IMR-90 (cell line): ENCODE data around the gene HNRNPH2.

Experiments used
- MAFK ChIP-seq: IDR thresholded peaks from 2 replicates; pipeline ENCODE4 v1.6.1; 2012; ENCODE audit warnings: low read depth, low read length, improper control_type of control experiment
- NFE2L2 ChIP-seq: fragments of 150-350 bp; IDR thresholded peaks from 2 replicates; pipeline ENCODE4 v1.6.1; 2016; ENCODE audit warnings: low read depth, mild to moderate bottlenecking, low read length
- POLR2A ChIP-seq: IDR thresholded peaks from 2 replicates; pipeline ENCODE4 v1.6.1; 2012; ENCODE audit warnings: mild to moderate bottlenecking, low read depth, low read length
- RCOR1 ChIP-seq: IDR thresholded peaks from 2 replicates; pipeline ENCODE4 v1.6.1; 2012; ENCODE audit warnings: mild to moderate bottlenecking, low read length, improper control_type of control experiment; ENCODE audit not compliant: insufficient replicate concordance
- RFX5 ChIP-seq: IDR thresholded peaks from 2 replicates; pipeline ENCODE4 v1.8.0; 2012; ENCODE audit warnings: low read depth, mild to moderate bottlenecking, low read length, moderate library complexity
- TF ChIP-seq, protein P1 (sequence below): conservative IDR thresholded peaks from 2 replicates; pipeline ENCODE4 v1.5.1; 2012; ENCODE audit warnings: mild to moderate bottlenecking, low read depth, low read length, improper control_type of control experiment
- TF ChIP-seq, protein P2 (sequence below): fragments of 150-350 bp; IDR thresholded peaks from 2 replicates; pipeline ENCODE4 v1.6.1; 2016; ENCODE audit warnings: low read depth, mild to moderate bottlenecking, low read length, moderate library complexity, borderline replicate concordance

DNA sequence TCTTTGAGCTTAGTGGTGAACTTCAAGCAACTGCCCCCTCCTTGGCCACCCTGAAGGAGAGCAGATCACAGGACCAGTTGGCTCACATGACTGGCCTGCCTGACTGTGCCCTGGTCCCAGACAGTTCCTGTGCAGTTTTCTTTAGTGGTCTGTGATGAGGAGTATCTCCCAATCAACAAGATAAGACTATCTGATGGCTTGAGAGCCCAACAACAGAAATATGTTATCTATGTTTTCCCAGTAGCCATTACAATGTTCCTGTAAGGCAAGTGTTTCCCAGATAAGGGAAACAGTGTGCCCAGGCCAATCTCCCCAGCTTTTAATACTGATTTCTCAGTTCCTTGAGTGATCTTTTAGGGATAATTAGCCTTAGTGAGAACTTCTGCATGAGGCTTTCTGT lies 45.3 kb upstream of the HNRNPH2 start:
- TF ChIP-seq, protein P1, sequence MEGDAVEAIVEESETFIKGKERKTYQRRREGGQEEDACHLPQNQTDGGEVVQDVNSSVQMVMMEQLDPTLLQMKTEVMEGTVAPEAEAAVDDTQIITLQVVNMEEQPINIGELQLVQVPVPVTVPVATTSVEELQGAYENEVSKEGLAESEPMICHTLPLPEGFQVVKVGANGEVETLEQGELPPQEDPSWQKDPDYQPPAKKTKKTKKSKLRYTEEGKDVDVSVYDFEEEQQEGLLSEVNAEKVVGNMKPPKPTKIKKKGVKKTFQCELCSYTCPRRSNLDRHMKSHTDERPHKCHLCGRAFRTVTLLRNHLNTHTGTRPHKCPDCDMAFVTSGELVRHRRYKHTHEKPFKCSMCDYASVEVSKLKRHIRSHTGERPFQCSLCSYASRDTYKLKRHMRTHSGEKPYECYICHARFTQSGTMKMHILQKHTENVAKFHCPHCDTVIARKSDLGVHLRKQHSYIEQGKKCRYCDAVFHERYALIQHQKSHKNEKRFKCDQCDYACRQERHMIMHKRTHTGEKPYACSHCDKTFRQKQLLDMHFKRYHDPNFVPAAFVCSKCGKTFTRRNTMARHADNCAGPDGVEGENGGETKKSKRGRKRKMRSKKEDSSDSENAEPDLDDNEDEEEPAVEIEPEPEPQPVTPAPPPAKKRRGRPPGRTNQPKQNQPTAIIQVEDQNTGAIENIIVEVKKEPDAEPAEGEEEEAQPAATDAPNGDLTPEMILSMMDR, result no peak
- TF ChIP-seq, protein P2, sequence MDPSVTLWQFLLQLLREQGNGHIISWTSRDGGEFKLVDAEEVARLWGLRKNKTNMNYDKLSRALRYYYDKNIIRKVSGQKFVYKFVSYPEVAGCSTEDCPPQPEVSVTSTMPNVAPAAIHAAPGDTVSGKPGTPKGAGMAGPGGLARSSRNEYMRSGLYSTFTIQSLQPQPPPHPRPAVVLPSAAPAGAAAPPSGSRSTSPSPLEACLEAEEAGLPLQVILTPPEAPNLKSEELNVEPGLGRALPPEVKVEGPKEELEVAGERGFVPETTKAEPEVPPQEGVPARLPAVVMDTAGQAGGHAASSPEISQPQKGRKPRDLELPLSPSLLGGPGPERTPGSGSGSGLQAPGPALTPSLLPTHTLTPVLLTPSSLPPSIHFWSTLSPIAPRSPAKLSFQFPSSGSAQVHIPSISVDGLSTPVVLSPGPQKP, result no peak
- no peak for TF ChIP-seq RFX5
- TF ChIP-seq NFE2L2, result no peak
- no peak for TF ChIP-seq POLR2A
- TF ChIP-seq RCOR1, result no peak
- TF ChIP-seq MAFK, result no peak
